Activated naive CD8-positive, alpha-beta T cell (primary cell): Measurements from ENCODE around the gene ID2.

Experiments
- H3K27ac Mint-ChIP-seq: one replicate; pipeline ENCODE4 v1.8.0; 2021; ENCODE audit warnings: mixed read lengths
- H3K27me3 Mint-ChIP-seq: one replicate; pipeline ENCODE4 v1.8.0; 2021; ENCODE audit warnings: mixed read lengths
- H3K36me3 Mint-ChIP-seq: one replicate; pipeline ENCODE4 v1.8.0; 2021; ENCODE audit warnings: mixed read lengths
- H3K4me1 Mint-ChIP-seq: one replicate; pipeline ENCODE4 v1.8.0; 2021; ENCODE audit warnings: low read depth, mixed read lengths
- H3K4me3 Mint-ChIP-seq: one replicate; pipeline ENCODE4 v1.8.0; 2021; ENCODE audit warnings: mild to moderate bottlenecking, mixed read lengths
- H3K9me3 Mint-ChIP-seq: one replicate; pipeline ENCODE4 v1.8.0; 2021; ENCODE audit warnings: low read depth, mixed read lengths

Gene ID2

DNA sequence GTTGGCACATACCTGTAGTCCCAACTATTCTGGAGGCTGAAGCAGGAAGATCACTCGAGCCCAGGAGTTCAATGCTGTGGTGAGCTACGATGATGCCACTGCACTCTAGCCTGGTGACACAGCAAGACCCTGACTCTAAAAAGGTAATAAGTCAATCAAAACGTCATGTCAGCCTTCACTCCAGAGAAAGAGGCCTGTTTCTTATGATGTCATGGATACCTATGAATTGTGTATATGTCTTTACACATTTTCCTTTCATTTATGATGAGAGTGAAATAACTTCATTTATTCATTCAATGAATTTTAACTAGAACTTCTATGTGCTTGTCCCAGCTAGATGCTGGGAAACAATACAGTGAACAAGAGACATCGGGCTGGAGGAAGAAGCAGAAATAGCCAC, 25.0 kb upstream of the ID2 start:
- Mint-ChIP-seq H3K9me3 (no peaks in the 10 kb centered on the region), H3K27ac (no peak overlapping the region), H3K27me3 (peaks cover 18% of the 10 kb centered on the region), H3K4me3 (no peak overlapping the region), H3K36me3 (peaks cover 2% of the 10 kb centered on the region), H3K4me1 (peaks cover 9% of the 10 kb centered on the region)

DNA sequence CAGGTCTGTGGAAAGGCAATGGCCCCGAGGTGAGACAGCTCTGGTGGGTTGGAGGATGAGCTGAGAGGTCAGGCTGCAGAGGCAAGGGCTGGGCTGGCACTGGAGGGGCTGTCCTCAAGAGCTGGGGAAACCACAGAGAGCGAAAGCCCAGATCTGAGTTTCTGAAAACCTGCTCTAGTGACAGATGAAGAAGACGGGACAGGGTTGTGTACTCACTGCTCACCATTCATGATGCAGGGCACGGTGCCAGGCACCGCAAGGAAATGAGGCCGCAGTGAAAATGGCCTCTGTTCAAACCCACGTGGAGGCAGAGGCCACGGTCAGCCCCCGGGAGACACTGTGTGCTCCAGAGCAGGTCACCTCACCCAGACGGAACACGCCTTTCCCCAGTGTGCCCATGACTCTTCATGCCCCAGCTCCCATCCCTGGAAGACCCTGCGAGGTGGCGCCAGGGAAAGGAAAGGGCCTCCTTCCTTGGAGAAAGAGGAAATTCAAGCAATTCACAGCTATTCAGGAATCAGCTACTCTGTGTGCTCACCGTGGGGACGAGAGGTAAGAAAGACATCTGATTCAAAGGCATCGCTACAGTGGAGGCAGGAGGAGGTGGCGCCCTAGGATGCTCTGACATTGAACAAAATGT, 24.3 kb upstream of the ID2 start:
- peaks cover 2% of the 10 kb centered on the region for H3K36me3 Mint-ChIP-seq
- H3K4me1 Mint-ChIP-seq = peaks cover 11% of the 10 kb centered on the region
- no peak overlapping the region for H3K27ac Mint-ChIP-seq
- H3K4me3 Mint-ChIP-seq = no peak overlapping the region
- peaks cover 18% of the 10 kb centered on the region for H3K27me3 Mint-ChIP-seq
- H3K9me3 Mint-ChIP-seq = no peaks in the 10 kb centered on the region

DNA sequence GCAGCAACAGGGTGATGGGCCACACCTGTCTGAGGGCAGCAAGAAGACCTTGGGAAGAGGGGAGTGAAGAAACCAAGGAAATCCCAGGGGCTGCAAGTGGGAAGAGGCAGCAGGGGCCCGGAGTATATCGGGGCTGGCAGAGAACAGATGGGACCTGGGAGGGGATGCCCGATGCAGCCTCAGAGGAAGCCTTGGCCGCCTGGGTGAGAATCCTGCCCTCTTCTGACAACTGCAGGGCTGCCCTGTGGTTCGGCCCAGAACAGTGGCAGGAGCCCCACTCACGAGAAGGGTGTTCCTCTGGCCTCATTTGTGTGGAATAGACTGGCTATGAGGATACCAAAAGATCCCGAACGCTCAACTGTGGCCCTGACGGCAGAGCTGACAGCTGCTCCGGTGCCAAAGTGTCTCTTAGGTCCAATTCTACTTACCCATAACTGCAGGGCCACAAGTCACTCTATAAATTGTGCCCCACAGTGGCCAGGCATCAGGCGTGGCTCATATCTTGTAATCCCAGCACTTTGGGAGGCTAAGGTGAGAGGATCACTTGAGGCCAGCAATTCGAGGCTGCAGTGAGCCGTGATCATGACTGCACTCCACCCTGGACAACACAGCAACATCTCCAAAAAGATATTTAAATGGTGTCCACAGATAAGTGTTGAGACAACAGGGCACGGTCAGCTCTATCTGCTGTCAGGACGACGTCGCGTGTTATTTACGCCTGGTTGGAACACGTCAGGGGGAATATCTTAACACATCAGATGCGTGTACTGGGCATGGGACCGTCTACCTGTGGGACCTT, 23.6 kb upstream of the ID2 start:
- Mint-ChIP-seq H3K27ac (no peak overlapping the region), H3K4me1 (peaks cover 17% of the 10 kb centered on the region), H3K9me3 (no peaks in the 10 kb centered on the region), H3K4me3 (no peak overlapping the region), H3K27me3 (peaks cover 18% of the 10 kb centered on the region), H3K36me3 (peaks cover 2% of the 10 kb centered on the region)

DNA sequence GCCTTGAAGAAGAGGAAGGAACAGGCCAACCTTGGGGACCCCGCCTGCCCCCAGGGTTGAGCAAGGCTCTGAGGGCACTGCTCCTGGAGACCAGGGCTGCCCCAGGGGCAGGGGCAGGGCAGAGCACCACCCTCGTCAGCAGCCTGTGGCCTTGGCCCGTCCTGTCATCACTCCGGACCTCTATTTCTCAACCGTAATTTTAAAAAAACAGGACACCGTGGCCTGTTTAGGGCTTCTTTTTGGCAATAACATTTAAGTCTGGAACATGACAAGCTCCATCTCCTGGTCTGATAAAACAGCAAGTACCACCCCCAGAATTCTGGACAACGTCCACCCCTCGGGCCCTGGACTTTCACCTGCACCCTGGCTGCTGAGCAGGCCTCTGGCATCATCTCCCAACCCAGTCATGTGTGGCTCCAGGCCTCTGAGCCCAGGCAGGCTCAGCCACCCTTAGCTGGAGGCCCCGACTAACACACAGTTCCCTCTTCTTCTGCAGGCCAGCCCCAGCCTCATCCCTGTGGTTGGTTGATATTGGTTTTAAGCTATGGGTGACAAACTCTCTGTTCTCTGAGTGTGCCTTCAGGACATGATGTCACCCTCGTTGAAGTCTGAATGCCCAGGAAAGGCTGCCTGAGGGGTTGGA, 22.6 kb upstream of the ID2 start:
- Mint-ChIP-seq H3K4me3 (no peak overlapping the region), H3K4me1 (peaks cover 26% of the 10 kb centered on the region), H3K36me3 (peaks cover 2% of the 10 kb centered on the region), H3K27ac (no peak overlapping the region), H3K9me3 (no peaks in the 10 kb centered on the region), H3K27me3 (peaks cover 18% of the 10 kb centered on the region)

DNA sequence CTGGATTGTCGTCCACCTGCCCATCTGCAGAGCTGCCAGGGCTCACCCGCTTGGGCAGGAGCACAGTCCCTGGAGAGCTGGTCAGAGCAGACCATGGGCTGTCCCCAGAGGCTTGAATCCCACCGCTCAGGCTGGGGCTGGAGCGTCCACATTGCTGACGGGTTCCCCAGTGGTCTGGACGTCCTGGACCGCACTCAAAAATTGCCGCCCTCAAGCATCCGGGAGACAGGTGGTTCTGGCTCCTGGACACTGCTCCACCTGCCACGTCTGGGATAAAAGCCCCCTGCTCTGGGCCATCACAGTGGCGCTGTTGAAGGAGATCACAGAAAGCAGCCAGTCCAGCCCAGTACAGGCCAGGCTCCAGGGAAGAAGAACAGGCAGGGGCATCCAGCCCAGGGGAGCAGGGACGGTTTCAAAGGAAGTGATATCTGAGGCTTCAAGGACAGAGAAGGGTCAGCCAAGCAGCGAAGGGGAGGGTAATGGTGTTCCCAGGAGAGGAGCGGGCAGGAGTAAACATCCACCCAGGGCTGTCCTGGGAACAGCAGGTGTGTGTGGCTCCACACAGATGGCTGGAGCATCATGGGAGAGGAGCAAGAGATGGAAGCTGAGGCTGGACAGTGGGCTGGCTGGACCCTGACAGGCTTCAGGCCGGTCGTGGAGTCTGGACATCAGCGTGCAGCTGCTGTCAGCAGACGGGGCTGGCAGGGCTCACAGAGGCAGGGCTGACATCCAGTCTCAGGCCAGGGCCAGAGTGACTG, 21.9 kb upstream of the ID2 start:
- Mint-ChIP-seq H3K27me3 (peaks cover 16% of the 10 kb centered on the region), H3K4me1 (peaks cover 33% of the 10 kb centered on the region), H3K36me3 (peaks cover 2% of the 10 kb centered on the region), H3K4me3 (no peak overlapping the region), H3K9me3 (no peaks in the 10 kb centered on the region), H3K27ac (no peak overlapping the region)

DNA sequence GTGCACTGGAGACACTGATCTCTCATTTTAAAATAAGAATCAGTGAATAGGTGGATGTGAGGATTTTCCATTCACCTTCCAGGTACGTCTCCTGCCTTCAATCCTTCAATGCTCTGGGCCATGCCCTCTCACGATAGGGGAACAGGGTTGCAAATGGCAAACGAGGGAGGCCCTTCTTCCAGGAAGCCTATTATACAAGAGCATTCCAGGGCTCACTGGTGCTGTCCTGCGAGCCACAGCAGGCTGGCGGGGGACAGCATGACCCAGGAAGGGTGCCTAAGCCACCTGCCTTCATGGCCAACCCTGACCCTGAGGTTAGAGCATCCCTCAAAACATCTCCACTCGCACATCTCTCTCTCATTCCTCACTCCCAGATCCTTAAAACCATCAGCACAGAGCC, 20.6 kb upstream of the ID2 start:
- Mint-ChIP-seq H3K4me1 (peaks cover 38% of the 10 kb centered on the region), H3K27me3 (peaks cover 13% of the 10 kb centered on the region), H3K4me3 (no peak overlapping the region), H3K27ac (no peak overlapping the region), H3K36me3 (peaks cover 2% of the 10 kb centered on the region), H3K9me3 (no peaks in the 10 kb centered on the region)

DNA sequence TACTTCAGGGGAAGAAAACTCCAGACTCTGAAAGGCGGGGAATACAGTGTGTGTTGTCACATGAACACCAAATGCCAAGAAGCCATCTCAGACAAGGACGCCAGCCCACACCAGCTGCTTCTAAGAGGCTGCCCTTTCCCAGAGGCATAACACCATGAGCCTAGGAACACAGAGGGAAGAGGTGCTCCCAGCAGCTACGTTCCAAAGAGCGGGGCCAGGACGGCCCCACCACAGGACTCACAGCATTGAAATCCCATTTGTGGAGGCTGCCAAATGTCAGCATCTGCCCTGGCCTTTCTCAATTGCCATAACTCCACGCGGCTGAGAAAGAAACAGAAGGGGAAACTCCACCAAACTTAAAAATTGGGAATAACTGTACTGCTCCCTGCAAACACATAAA, 20.1 kb upstream of the ID2 start:
- no peaks in the 10 kb centered on the region for H3K9me3 Mint-ChIP-seq
- no peak overlapping the region for H3K27ac Mint-ChIP-seq
- H3K36me3 Mint-ChIP-seq = peaks cover 2% of the 10 kb centered on the region
- H3K27me3 Mint-ChIP-seq = peaks cover 13% of the 10 kb centered on the region
- H3K4me3 Mint-ChIP-seq = no peak overlapping the region
- peaks cover 36% of the 10 kb centered on the region for H3K4me1 Mint-ChIP-seq

DNA sequence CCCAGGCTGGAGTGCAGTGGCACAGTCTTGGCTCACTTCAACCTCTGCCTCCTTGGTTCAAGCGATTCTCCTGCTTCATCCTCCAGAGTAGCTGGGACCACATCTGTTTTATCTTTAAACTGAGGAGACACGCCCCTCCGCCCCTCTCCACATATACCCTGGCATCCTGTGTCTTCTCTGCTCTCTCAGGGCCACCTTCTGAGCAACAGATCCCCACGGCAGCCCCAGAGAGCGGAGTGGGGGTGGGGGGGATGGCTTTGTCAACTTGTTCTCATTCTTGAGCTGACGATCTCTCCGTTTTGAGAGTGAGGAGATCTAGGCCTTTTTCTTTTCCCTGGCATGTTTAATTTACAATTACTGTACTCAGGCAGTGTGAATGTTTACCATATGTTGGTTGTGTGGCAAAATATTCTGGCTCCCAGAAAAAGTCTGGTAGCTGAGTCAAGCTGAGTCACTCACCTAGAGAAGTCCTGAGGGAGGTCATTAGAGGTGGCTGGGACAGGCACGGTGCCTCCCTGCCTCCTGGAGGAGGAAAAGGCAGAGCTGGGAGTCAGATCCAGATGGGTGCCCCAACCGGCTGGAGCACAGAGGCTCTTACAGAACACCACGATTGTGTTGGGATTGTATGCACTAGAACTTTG, 19.5 kb upstream of the ID2 start:
- H3K27me3 Mint-ChIP-seq = peaks cover 13% of the 10 kb centered on the region
- H3K27ac Mint-ChIP-seq = peak overlapping the region; percentile 5
- peaks cover 32% of the 10 kb centered on the region for H3K4me1 Mint-ChIP-seq
- no peak overlapping the region for H3K4me3 Mint-ChIP-seq
- H3K9me3 Mint-ChIP-seq = no peaks in the 10 kb centered on the region
- H3K36me3 Mint-ChIP-seq = no peaks in the 10 kb centered on the region

DNA sequence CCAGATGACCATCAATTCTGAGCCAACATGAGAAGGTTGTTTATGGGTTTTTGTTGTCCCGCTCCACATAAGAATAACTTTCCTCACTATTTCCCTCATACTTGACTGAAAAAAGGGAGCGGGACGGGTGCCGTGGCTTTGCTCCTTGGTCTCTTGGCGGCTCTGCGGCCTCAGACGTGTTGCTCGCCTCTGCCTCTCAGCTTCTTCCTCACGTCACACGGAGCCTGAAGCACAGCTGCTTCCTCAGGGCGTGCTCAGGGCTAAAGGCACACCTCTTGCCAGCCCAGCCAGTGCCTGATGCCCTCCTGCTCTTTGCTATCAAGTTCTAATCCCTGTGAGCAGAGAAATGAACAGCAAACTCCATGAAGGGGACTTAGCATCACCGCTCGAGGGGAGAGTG, 17.9 kb upstream of the ID2 start:
- peak overlapping the region; percentile 21 for H3K4me3 Mint-ChIP-seq

DNA sequence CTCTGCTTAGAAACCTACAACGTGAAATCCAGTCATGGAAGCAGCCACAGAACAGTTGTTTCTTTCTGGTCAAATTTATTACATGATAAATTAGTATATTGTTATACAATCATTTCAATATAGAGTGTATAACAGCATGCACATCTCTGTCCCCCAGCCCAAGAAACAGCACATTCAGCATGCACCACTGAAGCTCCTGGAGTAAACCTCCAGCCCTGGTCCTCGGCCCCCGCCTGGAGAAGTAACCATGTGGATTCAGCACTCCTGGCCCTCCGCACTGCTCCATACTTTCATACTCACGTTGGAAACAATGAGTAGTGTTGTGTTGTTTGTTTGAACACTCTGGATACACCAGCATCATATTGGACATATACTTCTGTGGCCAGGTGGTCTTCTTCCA, 15.3 kb upstream of the ID2 start:
- H3K36me3 Mint-ChIP-seq = no peaks in the 10 kb centered on the region
- no peak overlapping the region for H3K27ac Mint-ChIP-seq
- no peak overlapping the region for H3K4me3 Mint-ChIP-seq
- no peaks in the 10 kb centered on the region for H3K27me3 Mint-ChIP-seq
- no peaks in the 10 kb centered on the region for H3K9me3 Mint-ChIP-seq
- H3K4me1 Mint-ChIP-seq = peaks cover 29% of the 10 kb centered on the region

More for the DNA sequence above, 17.9 kb upstream of the ID2 start:
- Mint-ChIP-seq H3K27ac (no peak overlapping the region), H3K9me3 (no peaks in the 10 kb centered on the region), H3K27me3 (peaks cover 10% of the 10 kb centered on the region), H3K4me1 (peaks cover 29% of the 10 kb centered on the region), H3K36me3 (no peaks in the 10 kb centered on the region)

DNA sequence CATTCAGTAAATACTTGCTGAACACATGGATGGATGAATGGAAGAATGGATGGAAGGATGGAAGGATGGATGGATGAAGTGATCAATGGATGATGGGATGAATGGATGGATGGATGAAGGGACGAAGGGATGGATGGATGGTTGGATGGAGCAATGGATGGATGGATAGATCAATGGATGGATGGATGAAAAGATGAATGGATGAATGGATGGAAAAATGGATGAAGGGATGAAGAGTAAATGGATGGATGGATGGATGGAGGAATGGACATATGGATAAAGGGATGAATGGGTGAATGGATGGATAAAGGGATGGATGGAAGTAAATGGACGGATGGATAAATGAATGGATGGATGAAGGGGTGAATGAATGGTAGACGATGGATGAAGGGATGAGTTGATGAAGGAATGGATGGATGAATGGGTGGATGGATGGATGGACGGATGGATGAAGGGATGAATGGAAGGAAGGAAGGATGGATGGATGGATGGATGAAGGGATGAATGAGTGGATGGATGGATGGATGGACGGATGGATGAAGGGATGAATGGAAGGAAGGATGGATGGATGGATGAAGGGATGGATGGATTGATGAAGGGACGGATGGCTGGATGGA, 13.9 kb upstream of the ID2 start:
- Mint-ChIP-seq H3K36me3 (no peaks in the 10 kb centered on the region), H3K4me3 (no peak overlapping the region), H3K9me3 (no peaks in the 10 kb centered on the region), H3K27me3 (no peaks in the 10 kb centered on the region), H3K27ac (no peak overlapping the region), H3K4me1 (peaks cover 24% of the 10 kb centered on the region)

DNA sequence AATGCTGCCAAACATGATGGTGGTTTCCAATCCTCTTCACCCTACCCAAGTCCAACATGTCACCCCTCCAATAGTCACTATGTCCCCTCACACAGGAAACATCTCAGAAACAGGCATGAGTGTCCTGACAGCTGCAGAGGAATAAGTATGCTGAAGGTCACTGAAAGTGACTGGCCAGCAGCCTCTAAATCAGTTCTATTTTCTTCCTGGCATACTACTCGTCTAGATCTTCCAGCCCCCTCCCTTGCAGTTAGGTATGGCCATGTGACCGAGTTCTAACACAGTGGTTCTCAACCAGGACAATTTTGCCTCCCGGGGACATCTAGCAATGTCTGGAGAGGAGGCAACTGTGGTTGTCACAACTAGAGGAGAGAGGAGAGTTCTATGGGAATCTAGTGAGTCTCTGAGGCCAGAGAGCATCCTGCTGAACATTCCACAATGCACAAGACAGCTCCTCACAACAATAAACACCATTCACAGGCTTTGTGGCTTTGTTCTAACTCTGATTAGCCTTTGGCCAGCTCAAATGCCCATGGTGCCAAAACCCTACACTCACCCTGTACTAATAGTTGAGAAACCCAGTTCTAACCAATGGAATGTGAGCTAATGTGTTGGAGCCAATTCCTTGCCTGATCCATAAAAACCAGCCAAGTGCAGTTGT, 12.6 kb upstream of the ID2 start:
- Mint-ChIP-seq H3K36me3 (peaks cover 5% of the 10 kb centered on the region), H3K4me3 (no peak overlapping the region), H3K9me3 (peaks cover 7% of the 10 kb centered on the region), H3K4me1 (peaks cover 11% of the 10 kb centered on the region), H3K27me3 (no peaks in the 10 kb centered on the region), H3K27ac (no peak overlapping the region)

DNA sequence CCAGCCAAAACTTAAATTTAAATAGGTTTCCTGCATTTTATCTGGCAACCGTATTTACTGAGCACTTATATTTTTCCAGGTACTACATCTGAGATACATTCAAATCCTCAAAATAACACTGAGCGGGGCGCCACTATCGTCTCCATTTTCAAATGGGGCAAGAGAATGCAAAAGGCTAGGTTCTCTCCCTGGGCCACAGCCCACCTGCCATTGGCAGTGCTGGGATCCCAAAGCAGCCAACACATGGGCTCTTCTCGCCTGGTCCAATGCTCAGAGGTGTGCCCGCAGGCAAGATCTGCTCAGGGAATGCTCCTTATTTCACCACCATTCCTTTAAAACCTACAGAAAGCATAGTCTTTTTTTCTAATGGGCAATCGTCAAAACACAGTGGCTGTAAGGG, 11.3 kb upstream of the ID2 start:
- Mint-ChIP-seq H3K4me3 (no peak overlapping the region), H3K27ac (no peak overlapping the region), H3K9me3 (peaks cover 11% of the 10 kb centered on the region), H3K27me3 (no peaks in the 10 kb centered on the region), H3K4me1 (no peaks in the 10 kb centered on the region), H3K36me3 (peaks cover 8% of the 10 kb centered on the region)

DNA sequence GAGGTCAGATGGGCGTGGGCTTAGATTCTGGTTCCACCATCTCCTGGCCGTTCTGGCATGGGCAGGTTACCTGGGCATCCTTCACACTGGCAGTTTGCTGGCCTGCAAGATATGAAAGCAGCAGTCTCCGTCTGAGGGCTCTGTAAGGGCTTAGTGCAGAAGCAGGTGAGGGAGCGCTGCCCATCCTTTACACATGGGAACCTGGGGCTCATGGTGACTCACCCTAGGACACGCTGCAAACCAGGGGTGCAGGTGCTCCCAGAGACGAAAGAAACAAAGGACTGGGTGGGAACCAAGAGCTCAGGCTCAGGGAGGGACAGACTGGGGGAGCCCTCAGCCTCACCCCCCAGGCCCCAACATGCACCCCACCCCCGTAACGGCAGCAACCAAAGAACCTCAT, 10.7 kb upstream of the ID2 start:
- H3K27ac Mint-ChIP-seq = no peak overlapping the region
- peaks cover 8% of the 10 kb centered on the region for H3K36me3 Mint-ChIP-seq
- peaks cover 11% of the 10 kb centered on the region for H3K9me3 Mint-ChIP-seq
- no peaks in the 10 kb centered on the region for H3K4me1 Mint-ChIP-seq
- H3K4me3 Mint-ChIP-seq = no peak overlapping the region
- H3K27me3 Mint-ChIP-seq = peaks cover under 1% of the 10 kb centered on the region
